ENCODE measurements around the gene HOXA2. TPM values are rescaled to one million over a fixed set of nuclear protein-coding genes. Genes with fewer than 3 reads are reported as not detected.

The HOXA2 gene
- total and polyA plus RNA-seq, 4 donors, result 0.05 to 0.13 (median 0.08) TPM

DNA sequence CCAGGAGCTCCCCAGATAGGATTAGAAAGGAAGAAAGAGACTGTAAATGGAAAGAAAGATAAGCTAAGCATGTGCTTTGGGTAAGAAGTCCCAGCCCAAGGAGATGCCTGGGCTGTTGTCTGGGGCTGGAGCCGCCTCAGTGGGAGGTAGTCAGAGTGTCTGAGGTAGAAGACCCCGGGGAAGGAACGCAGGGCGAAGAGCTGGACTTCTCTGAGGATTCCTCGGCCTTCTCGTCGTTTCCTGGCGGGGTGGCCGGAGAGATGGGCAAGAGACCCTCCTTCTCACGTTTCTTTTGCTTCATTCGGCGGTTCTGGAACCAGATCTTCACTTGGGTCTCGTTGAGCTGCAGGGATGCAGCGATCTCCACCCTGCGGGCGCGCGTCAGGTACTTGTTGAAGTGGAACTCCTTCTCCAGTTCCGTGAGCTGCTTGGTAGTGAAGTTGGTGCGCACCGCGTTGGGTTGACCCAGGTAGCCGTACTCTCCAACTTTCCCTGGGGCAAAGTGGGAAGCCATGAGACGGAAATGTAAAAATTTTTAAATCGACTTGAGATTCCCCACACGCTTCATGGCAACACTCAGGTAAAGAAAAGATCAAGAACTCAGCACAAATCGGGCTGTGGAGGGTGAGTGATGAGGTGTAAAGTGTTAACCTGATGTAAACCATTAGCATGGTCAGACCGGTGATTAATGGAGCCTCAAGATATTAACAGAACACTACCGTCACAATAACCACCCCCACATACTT lies 8.0 kb downstream of the HOXA2 start:
- H3K36me3 ChIP-seq (ENCODE audit: control insufficient read depth in 4 of 4, insufficient read depth in 3 of 4, low read depth in 1 of 4, low read length in 3 of 4), result no peaks in the 10 kb centered on the region
- 29% methylated on average over 29 of the region's 29 CpGs for WGBS
- no peak overlapping the region for H3K4me3 ChIP-seq (ENCODE audit: low read depth in 1 of 3, low read length in 3 of 3)
- H3K4me1 ChIP-seq (ENCODE audit: control insufficient read depth in 4 of 4, insufficient read depth in 4 of 4, low read length in 3 of 4), result peaks cover 0 to 1% (median 0%) of the 10 kb centered on the region in 4 donors
- H3K27ac ChIP-seq (ENCODE audit: low read depth in 1 of 2, low read length in 2 of 2), result no peak overlapping the region
- H3K9ac ChIP-seq (ENCODE audit: low read depth in 1 of 2, low read length in 2 of 2), result no peak overlapping the region
- no peak for TF ChIP-seq RXRA (IDR thresholded peaks at IDR 0.05)
- no peak for TF ChIP-seq JUND (IDR thresholded peaks at IDR 0.05)
- TF ChIP-seq, protein P1, sequence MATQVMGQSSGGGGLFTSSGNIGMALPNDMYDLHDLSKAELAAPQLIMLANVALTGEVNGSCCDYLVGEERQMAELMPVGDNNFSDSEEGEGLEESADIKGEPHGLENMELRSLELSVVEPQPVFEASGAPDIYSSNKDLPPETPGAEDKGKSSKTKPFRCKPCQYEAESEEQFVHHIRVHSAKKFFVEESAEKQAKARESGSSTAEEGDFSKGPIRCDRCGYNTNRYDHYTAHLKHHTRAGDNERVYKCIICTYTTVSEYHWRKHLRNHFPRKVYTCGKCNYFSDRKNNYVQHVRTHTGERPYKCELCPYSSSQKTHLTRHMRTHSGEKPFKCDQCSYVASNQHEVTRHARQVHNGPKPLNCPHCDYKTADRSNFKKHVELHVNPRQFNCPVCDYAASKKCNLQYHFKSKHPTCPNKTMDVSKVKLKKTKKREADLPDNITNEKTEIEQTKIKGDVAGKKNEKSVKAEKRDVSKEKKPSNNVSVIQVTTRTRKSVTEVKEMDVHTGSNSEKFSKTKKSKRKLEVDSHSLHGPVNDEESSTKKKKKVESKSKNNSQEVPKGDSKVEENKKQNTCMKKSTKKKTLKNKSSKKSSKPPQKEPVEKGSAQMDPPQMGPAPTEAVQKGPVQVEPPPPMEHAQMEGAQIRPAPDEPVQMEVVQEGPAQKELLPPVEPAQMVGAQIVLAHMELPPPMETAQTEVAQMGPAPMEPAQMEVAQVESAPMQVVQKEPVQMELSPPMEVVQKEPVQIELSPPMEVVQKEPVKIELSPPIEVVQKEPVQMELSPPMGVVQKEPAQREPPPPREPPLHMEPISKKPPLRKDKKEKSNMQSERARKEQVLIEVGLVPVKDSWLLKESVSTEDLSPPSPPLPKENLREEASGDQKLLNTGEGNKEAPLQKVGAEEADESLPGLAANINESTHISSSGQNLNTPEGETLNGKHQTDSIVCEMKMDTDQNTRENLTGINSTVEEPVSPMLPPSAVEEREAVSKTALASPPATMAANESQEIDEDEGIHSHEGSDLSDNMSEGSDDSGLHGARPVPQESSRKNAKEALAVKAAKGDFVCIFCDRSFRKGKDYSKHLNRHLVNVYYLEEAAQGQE (IDR thresholded peaks at IDR 0.05), result no peak
- TF ChIP-seq HNF4G (IDR thresholded peaks at IDR 0.05), result no peak
- TF ChIP-seq ZBTB33 (IDR thresholded peaks at IDR 0.05), result no peak
- TF ChIP-seq MAX (IDR thresholded peaks at IDR 0.05), result no peak
- TF ChIP-seq TAF1 (conservative IDR thresholded peaks at IDR 0.05), result no peak
- TF ChIP-seq GABPA (IDR thresholded peaks at IDR 0.05 in 1 of 2, conservative IDR thresholded peaks at IDR 0.05 in 1 of 2), result no peak
- no peak for TF ChIP-seq SP1 (IDR thresholded peaks at IDR 0.05)
- H3K9me3 ChIP-seq (ENCODE audit: control insufficient read depth in 4 of 4, low read length in 3 of 4), result no peaks in the 10 kb centered on the region
- DNase-seq (ENCODE audit: low spot score), result no peak
- peaks cover 4 to 38% (median 21%) of the 10 kb centered on the region in 4 donors for H3K27me3 ChIP-seq (ENCODE audit: control insufficient read depth in 4 of 4, insufficient read depth in 4 of 4, low read length in 3 of 4)

GRCh38 chr7:27093184-27093895 lies 9.1 kb downstream of the HOXA2 start:
- WGBS, result 35% methylated on average over 6 of the region's 6 CpGs
- Histone ChIP-seq H3K27me3 (ENCODE audit: control insufficient read depth in 4 of 4, insufficient read depth in 4 of 4, low read length in 3 of 4) (peaks cover 2 to 38% (median 17%) of the 10 kb centered on the region in 4 donors), H3K4me1 (ENCODE audit: control insufficient read depth in 4 of 4, insufficient read depth in 4 of 4, low read length in 3 of 4) (peaks cover 0 to 1% (median 0%) of the 10 kb centered on the region in 4 donors), H3K27ac (ENCODE audit: low read depth in 1 of 2, low read length in 2 of 2) (no peak overlapping the region), H3K9ac (ENCODE audit: low read depth in 1 of 2, low read length in 2 of 2) (no peak overlapping the region), H3K9me3 (ENCODE audit: control insufficient read depth in 4 of 4, low read length in 3 of 4) (no peaks in the 10 kb centered on the region), H3K4me3 (ENCODE audit: low read depth in 1 of 3, low read length in 3 of 3) (no peak overlapping the region), H3K36me3 (ENCODE audit: control insufficient read depth in 4 of 4, insufficient read depth in 3 of 4, low read depth in 1 of 4, low read length in 3 of 4) (no peaks in the 10 kb centered on the region)
- no peak for DNase-seq (ENCODE audit: low spot score)
- TF ChIP-seq HNF4G (IDR thresholded peaks at IDR 0.05), result no peak
- no peak for TF ChIP-seq NR2F2 (IDR thresholded peaks at IDR 0.05)
- TF ChIP-seq CTCF (IDR thresholded peaks at IDR 0.05; ENCODE audit: low read depth, low read length, missing input control), result no peak
- no peak for TF ChIP-seq FOXA1 (IDR thresholded peaks at IDR 0.05)
- no peak for TF ChIP-seq FOXA2 (IDR thresholded peaks at IDR 0.05)
- no peak for TF ChIP-seq JUND (IDR thresholded peaks at IDR 0.05)
- no peak for TF ChIP-seq YY1 (IDR thresholded peaks at IDR 0.05)
- TF ChIP-seq HNF4A (conservative IDR thresholded peaks at IDR 0.05), result no peak
- no peak for TF ChIP-seq TAF1 (conservative IDR thresholded peaks at IDR 0.05)
- no peak for TF ChIP-seq MAX (IDR thresholded peaks at IDR 0.05)
- TF ChIP-seq SP1 (IDR thresholded peaks at IDR 0.05), result no peak
- no peak for TF ChIP-seq EGR1 (IDR thresholded peaks at IDR 0.05; ENCODE audit: low read depth in 2 of 2)
- no peak for TF ChIP-seq RXRA (IDR thresholded peaks at IDR 0.05)
